IPS-18a (cell line): ENCODE results near the gene FHIT.

Source experiments
- H3K27ac ChIP-seq: one replicate; pipeline ENCODE4 v1.5.1; 2013; ENCODE audit warnings: low read length
- H3K27me3 ChIP-seq: one replicate; pipeline ENCODE4 v1.6.1; 2013; ENCODE audit warnings: mild to moderate bottlenecking, low read length; ENCODE audit not compliant: control insufficient read depth, insufficient read depth
- H3K36me3 ChIP-seq: one replicate; pipeline ENCODE4 v1.6.1; 2013; ENCODE audit warnings: low read depth, low read length; ENCODE audit not compliant: control insufficient read depth
- H3K4me1 ChIP-seq: one replicate; pipeline ENCODE4 v1.6.1; 2013; ENCODE audit warnings: low read depth, low read length; ENCODE audit not compliant: control insufficient read depth
- H3K4me3 ChIP-seq: one replicate; pipeline ENCODE4 v1.5.1; 2013; ENCODE audit warnings: low read length
- H3K9ac ChIP-seq: one replicate; pipeline ENCODE4 v1.6.1; 2013; ENCODE audit warnings: mild to moderate bottlenecking, low read length, moderate library complexity
- H3K9me3 ChIP-seq: one replicate; pipeline ENCODE4 v1.6.1; 2013; ENCODE audit warnings: low read depth, low read length; ENCODE audit not compliant: control insufficient read depth

The FHIT gene

DNA sequence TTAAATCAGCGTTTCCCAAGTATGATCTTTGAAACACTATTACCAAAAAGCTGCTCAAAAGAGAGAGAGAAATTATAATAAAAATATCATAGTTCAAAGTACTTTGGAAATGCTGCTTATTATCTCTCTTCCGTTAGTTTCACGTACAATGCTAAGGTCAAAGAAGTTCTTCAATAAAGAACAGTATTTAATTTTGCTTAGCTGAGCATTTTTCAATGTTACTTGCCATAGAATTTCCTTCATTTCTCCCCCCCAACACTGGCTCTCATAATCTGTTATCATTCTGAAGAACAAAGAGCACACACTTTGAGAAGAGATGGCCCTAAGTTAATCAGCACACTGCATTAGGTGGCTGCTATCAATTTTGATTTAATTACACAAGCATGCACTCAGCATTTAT, 1360.6 kb downstream of the FHIT start:
- H3K4me3 ChIP-seq: no peak overlapping the region
- no peaks in the 10 kb centered on the region for H3K4me1 ChIP-seq
- H3K27ac ChIP-seq: no peak overlapping the region
- H3K9ac ChIP-seq: no peak overlapping the region
- no peaks in the 10 kb centered on the region for H3K9me3 ChIP-seq
- H3K27me3 ChIP-seq: no peaks in the 10 kb centered on the region
- H3K36me3 ChIP-seq: no peaks in the 10 kb centered on the region

- no peak overlapping the region for H3K4me3 ChIP-seq
- H3K36me3 ChIP-seq: no peaks in the 10 kb centered on the region
- H3K27me3 ChIP-seq: no peaks in the 10 kb centered on the region
- no peaks in the 10 kb centered on the region for H3K4me1 ChIP-seq
- no peaks in the 10 kb centered on the region for H3K9me3 ChIP-seq
- no peak overlapping the region for H3K9ac ChIP-seq
- no peak overlapping the region for H3K27ac ChIP-seq
These were observed 1364.5 kb downstream of the FHIT start for GRCh38 chr3:59886790-59887189.

DNA sequence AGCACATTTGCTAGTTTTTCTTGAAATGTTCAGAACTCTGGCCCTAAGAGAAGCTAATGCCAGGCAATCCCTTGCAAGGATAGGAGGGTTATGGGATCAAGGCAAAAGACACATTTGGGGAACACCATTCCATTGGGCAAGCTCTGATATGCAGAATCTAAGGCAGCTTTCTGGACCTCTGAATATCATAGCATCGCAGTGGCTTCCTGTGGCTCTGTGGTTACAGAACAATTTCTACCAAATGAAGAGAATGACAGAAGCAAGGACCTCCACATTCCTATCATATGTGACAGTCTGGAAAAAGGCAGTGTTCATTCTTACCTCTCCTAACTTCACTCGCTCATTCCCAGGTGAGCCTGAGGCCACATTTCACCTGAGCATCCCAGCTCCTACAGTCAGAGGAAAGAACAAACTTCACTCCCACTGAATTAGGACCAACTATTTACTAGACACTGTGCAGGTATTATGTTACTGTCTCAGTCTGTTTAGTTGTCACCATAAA, 1365.3 kb downstream of the FHIT start:
- H3K4me3 ChIP-seq: no peak overlapping the region
- H3K9ac ChIP-seq: no peak overlapping the region
- no peaks in the 10 kb centered on the region for H3K4me1 ChIP-seq
- no peaks in the 10 kb centered on the region for H3K36me3 ChIP-seq
- no peak overlapping the region for H3K27ac ChIP-seq
- no peaks in the 10 kb centered on the region for H3K27me3 ChIP-seq
- H3K9me3 ChIP-seq: no peaks in the 10 kb centered on the region

- Histone ChIP-seq H3K4me3 (no peak overlapping the region), H3K4me1 (no peaks in the 10 kb centered on the region), H3K36me3 (no peaks in the 10 kb centered on the region), H3K9me3 (no peaks in the 10 kb centered on the region), H3K27me3 (no peaks in the 10 kb centered on the region), H3K9ac (no peak overlapping the region), H3K27ac (no peak overlapping the region)
These were observed 1366.2 kb downstream of the FHIT start for GRCh38 chr3:59885101-59885500.

GRCh38 chr3:59884409-59884808, 1366.8 kb downstream of the FHIT start:
- Histone ChIP-seq H3K4me1 (no peaks in the 10 kb centered on the region), H3K27me3 (no peaks in the 10 kb centered on the region), H3K9ac (no peak overlapping the region), H3K9me3 (no peaks in the 10 kb centered on the region), H3K36me3 (no peaks in the 10 kb centered on the region), H3K4me3 (no peak overlapping the region), H3K27ac (no peak overlapping the region)

GRCh38 chr3:59882746-59883145, 1368.5 kb downstream of the FHIT start:
- Histone ChIP-seq H3K36me3 (no peaks in the 10 kb centered on the region), H3K4me1 (no peaks in the 10 kb centered on the region), H3K9ac (no peak overlapping the region), H3K27ac (no peak overlapping the region), H3K9me3 (no peaks in the 10 kb centered on the region), H3K4me3 (no peak overlapping the region), H3K27me3 (no peaks in the 10 kb centered on the region)

DNA sequence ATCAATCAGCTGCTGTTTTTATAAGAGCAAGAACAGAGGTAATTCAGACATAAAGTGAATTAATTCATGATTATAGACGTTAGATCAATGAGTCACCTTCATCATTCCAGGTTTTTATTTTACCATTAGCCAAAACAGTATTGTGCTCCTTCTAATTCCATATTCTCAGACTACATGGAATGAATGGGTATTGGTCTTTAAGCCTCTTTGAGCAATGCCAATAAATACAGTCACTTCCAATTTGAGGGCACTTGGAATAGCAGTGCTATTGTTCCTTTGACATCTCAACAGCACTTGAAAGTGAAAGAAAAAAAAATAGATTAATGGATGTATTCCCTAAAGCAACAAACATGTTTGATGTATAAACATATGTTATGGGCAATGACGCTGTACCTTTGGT, 1370.5 kb downstream of the FHIT start:
- H3K4me3 ChIP-seq: no peak overlapping the region
- no peak overlapping the region for H3K27ac ChIP-seq
- no peaks in the 10 kb centered on the region for H3K4me1 ChIP-seq
- no peaks in the 10 kb centered on the region for H3K27me3 ChIP-seq
- H3K9ac ChIP-seq: no peak overlapping the region
- no peaks in the 10 kb centered on the region for H3K36me3 ChIP-seq
- H3K9me3 ChIP-seq: no peaks in the 10 kb centered on the region

DNA sequence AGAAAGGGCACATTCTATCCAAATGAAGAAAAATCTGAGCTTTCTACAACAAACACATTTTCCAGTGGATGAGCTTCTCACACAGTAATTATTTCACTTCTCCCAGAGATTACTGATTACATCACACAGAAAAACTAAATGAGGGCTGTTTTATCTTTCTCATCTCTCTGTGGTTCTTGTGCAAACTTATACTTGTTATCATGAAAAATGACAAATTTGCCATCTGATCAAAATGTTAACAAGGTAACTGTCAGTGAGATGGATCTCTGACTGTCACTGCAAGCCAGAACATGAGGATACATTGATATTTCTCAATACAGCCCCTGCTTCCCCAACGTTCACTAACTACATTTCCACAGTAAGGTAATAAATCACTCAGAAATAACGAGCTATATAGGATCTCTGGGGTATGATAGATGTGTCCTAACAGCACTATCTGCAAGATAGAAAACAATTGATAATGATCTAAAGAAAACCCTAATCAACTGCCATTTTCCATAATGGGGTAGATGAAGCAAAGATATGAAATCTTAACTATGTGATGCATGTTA, 1372.1 kb downstream of the FHIT start:
- no peaks in the 10 kb centered on the region for H3K36me3 ChIP-seq
- H3K4me1 ChIP-seq: no peaks in the 10 kb centered on the region
- no peaks in the 10 kb centered on the region for H3K27me3 ChIP-seq
- no peak overlapping the region for H3K27ac ChIP-seq
- H3K4me3 ChIP-seq: no peak overlapping the region
- H3K9me3 ChIP-seq: no peaks in the 10 kb centered on the region
- no peak overlapping the region for H3K9ac ChIP-seq

DNA sequence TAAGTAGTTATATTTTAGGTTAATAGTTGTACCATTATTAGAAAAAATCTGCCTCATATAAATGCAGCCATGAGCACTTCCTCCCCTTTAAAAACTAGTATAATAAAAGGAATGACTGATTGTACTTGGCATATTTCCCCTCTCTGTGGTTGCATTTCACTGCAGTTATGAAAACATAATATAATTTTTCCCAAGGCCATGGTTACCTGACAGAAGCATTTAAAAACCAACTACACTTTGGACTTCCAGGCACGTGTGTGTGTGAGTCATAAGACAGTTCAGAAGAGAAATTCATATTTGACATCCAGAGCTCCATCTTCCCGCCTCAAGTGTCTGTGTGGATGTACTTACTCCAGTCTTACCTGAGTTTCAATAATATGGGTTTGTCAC, 1373.2 kb downstream of the FHIT start:
- no peak overlapping the region for H3K27ac ChIP-seq
- H3K27me3 ChIP-seq: no peaks in the 10 kb centered on the region

DNA sequence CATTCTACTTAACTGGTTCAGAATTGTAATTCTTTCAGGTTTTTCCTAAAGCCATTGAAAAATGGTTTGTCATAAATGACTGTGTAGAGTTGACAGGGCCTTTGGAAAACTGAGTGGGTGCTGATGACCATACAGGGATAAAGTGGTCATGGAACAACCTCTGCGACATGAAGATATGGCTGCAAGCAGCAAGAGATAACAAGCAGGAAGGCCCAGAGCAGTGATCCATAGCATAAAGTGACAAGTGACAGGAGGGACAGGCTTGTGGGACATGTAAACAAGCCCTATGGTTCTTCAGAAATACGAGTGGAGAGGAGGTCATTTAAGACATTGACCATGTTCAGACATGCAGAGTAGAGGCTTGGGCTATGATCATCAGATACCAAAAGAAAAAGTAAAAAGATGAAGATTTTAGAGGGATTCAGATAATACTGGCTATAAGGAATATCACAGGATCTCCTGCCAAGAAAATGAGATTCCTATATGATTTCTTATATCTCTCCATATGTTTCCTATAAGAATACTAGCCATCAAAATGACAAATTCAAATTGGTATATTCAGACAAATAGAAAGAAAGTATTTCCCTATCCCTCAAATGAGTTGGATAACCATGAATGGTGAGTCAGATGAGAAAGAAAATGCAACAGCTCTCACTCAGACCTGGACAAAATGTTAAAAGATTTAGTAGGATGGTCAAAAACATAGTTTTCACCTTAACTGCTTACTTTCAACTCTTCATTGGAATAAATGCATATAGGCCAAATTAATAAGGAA, 1373.8 kb downstream of the FHIT start:
- H3K27me3 ChIP-seq: no peaks in the 10 kb centered on the region
- no peak overlapping the region for H3K27ac ChIP-seq
- H3K9ac ChIP-seq: no peak overlapping the region
- H3K4me3 ChIP-seq: no peak overlapping the region
- no peaks in the 10 kb centered on the region for H3K4me1 ChIP-seq
- H3K36me3 ChIP-seq: no peaks in the 10 kb centered on the region
- no peaks in the 10 kb centered on the region for H3K9me3 ChIP-seq

More for the DNA sequence above, 1373.2 kb downstream of the FHIT start:
- no peak overlapping the region for H3K9ac ChIP-seq
- no peaks in the 10 kb centered on the region for H3K9me3 ChIP-seq
- no peaks in the 10 kb centered on the region for H3K4me1 ChIP-seq
- H3K4me3 ChIP-seq: no peak overlapping the region
- H3K36me3 ChIP-seq: no peaks in the 10 kb centered on the region

GRCh38 chr3:59876533-59877062, 1374.7 kb downstream of the FHIT start:
- Histone ChIP-seq H3K27ac (no peak overlapping the region), H3K4me3 (no peak overlapping the region), H3K4me1 (no peaks in the 10 kb centered on the region), H3K27me3 (no peaks in the 10 kb centered on the region), H3K9ac (no peak overlapping the region), H3K36me3 (no peaks in the 10 kb centered on the region), H3K9me3 (no peaks in the 10 kb centered on the region)
